ENCODE results near the gene ATP6V1F.

- TF ChIP-seq POLR2A (IDR thresholded peaks at IDR 0.05), result no peak
- no peak for TF ChIP-seq CTCF (IDR thresholded peaks at IDR 0.05 in 8 of 11, conservative IDR thresholded peaks at IDR 0.05 in 3 of 11)
- no peak for TF ChIP-seq POLR2AphosphoS5 (IDR thresholded peaks at IDR 0.05)
Measured at GRCh38 chr7:128880791-128881457, 18.3 kb downstream of the ATP6V1F start.

Measured in spleen (tissue), 7 donors.